ENCODE measurements around the gene ILK. TPM values are rescaled to one million over a fixed set of nuclear protein-coding genes. Genes with fewer than 3 reads are reported as not detected.

ILK gene
- total RNA-seq, 1 donor from 2014 or later: 209 TPM

- DNase-seq (ENCODE audit: low read depth) (no peak), FAIRE-seq (no peak)
- H3K27ac Mint-ChIP-seq (ENCODE audit: unreplicated experiment): no peak overlapping the region
- Histone ChIP-seq H4K20me1 (ENCODE audit: insufficient read depth, low read length) (peaks cover 10% of the 10 kb centered on the region), H3K27me3 (ENCODE audit: insufficient read depth, low read length) (peaks cover 10% of the 10 kb centered on the region), H3K36me3 (ENCODE audit: insufficient read depth, low read length) (no peaks in the 10 kb centered on the region), H2AFZ (ENCODE audit: low read depth, low read length) (no peak overlapping the region), H3K4me1 (ENCODE audit: insufficient read depth, low read length) (peaks cover 18% of the 10 kb centered on the region), H3K9me3 (ENCODE audit: insufficient read depth, low read depth, low read length) (no peaks in the 10 kb centered on the region), H3K4me2 (ENCODE audit: low read length) (no peak overlapping the region), H3K4me3 (ENCODE audit: insufficient read depth, low read depth, low read length) (no peak overlapping the region), H3K79me2 (ENCODE audit: insufficient read depth, low read length) (no peaks in the 10 kb centered on the region), H3K27ac (ENCODE audit: low read depth, low read length) (no peak overlapping the region), H3K9ac (ENCODE audit: low read length) (no peak overlapping the region)
- TF ChIP-seq CTCF (IDR thresholded peaks at IDR 0.05; ENCODE audit: insufficient read depth, low read depth, low read length) (no peak), EZH2 (IDR thresholded peaks at IDR 0.05; ENCODE audit: insufficient read depth, low read length) (no peak)
- H3K4me3 Mint-ChIP-seq (ENCODE audit: unreplicated experiment): no peak overlapping the region
- peaks cover 11% of the 10 kb centered on the region for H3K27me3 Mint-ChIP-seq (ENCODE audit: low read depth, unreplicated experiment)
- no peaks in the 10 kb centered on the region for H3K4me1 Mint-ChIP-seq (ENCODE audit: low read depth, unreplicated experiment)
- H3K9me3 Mint-ChIP-seq (ENCODE audit: unreplicated experiment): peaks cover 2% of the 10 kb centered on the region
- no peaks in the 10 kb centered on the region for H3K36me3 Mint-ChIP-seq (ENCODE audit: low read depth, unreplicated experiment)
Measured at GRCh38 chr11:6642957-6643356, 39.4 kb downstream of the ILK start.

DNA sequence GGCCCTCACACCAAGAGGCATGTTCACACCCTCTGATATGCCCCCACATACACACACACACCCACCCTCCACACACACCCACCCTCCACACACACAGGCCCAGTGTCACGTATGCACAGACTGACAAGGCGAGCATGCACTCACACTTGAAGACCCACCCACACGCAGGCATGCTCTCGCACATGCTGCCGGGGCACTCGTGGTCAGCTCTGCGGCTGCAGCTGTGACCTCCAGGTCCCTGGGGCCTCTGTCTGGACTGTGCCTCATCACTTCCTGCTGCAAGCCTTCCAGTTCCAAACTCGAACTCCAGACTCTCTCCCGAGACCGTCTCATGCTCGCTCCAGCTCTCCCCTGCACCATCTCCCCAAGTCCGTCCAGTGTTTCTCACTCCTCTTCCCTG is 42.5 kb downstream of the ILK start:
- Mint-ChIP-seq H3K4me1 (ENCODE audit: low read depth, unreplicated experiment) (no peaks in the 10 kb centered on the region), H3K4me3 (ENCODE audit: unreplicated experiment) (no peak overlapping the region), H3K9me3 (ENCODE audit: unreplicated experiment) (peaks cover 2% of the 10 kb centered on the region), H3K27me3 (ENCODE audit: low read depth, unreplicated experiment) (peaks cover 7% of the 10 kb centered on the region), H3K27ac (ENCODE audit: unreplicated experiment) (no peak overlapping the region), H3K36me3 (ENCODE audit: low read depth, unreplicated experiment) (no peaks in the 10 kb centered on the region)
- DNase-seq (ENCODE audit: low read depth) (peak; percentile 52), FAIRE-seq (no peak)
- H3K9me3 ChIP-seq (ENCODE audit: insufficient read depth, low read depth, low read length): no peaks in the 10 kb centered on the region
- peaks cover 14% of the 10 kb centered on the region for H4K20me1 ChIP-seq (ENCODE audit: insufficient read depth, low read length)
- H3K36me3 ChIP-seq (ENCODE audit: insufficient read depth, low read length): no peaks in the 10 kb centered on the region
- peak overlapping the region; percentile 73 for H3K4me2 ChIP-seq (ENCODE audit: low read length)
- H3K4me3 ChIP-seq (ENCODE audit: insufficient read depth, low read depth, low read length): peak overlapping the region; percentile 28
- no peaks in the 10 kb centered on the region for H3K79me2 ChIP-seq (ENCODE audit: insufficient read depth, low read length)
- H3K4me1 ChIP-seq (ENCODE audit: insufficient read depth, low read length): peaks cover 21% of the 10 kb centered on the region
- no peak overlapping the region for H3K27ac ChIP-seq (ENCODE audit: low read depth, low read length)
- no peak for TF ChIP-seq EZH2 (IDR thresholded peaks at IDR 0.05; ENCODE audit: insufficient read depth, low read length)
- TF ChIP-seq CTCF (IDR thresholded peaks at IDR 0.05; ENCODE audit: insufficient read depth, low read depth, low read length): no peak
- H3K9ac ChIP-seq (ENCODE audit: low read length): no peak overlapping the region
- peaks cover 18% of the 10 kb centered on the region for H3K27me3 ChIP-seq (ENCODE audit: insufficient read depth, low read length)
- peak overlapping the region; percentile 26 for H2AFZ ChIP-seq (ENCODE audit: low read depth, low read length)

- H2AFZ ChIP-seq (ENCODE audit: low read depth, low read length): peak overlapping the region; percentile 26
- H3K4me3 ChIP-seq (ENCODE audit: insufficient read depth, low read depth, low read length): peak overlapping the region; percentile 28
- FAIRE-seq (no peak), DNase-seq (ENCODE audit: low read depth) (no peak)
- no peaks in the 10 kb centered on the region for H3K36me3 ChIP-seq (ENCODE audit: insufficient read depth, low read length)
- no peaks in the 10 kb centered on the region for H3K9me3 ChIP-seq (ENCODE audit: insufficient read depth, low read depth, low read length)
- no peaks in the 10 kb centered on the region for H3K79me2 ChIP-seq (ENCODE audit: insufficient read depth, low read length)
- H3K27ac Mint-ChIP-seq (ENCODE audit: unreplicated experiment): no peak overlapping the region
- H3K27me3 ChIP-seq (ENCODE audit: insufficient read depth, low read length): peaks cover 21% of the 10 kb centered on the region
- peaks cover 19% of the 10 kb centered on the region for H4K20me1 ChIP-seq (ENCODE audit: insufficient read depth, low read length)
- peaks cover 22% of the 10 kb centered on the region for H3K4me1 ChIP-seq (ENCODE audit: insufficient read depth, low read length)
- H3K4me1 Mint-ChIP-seq (ENCODE audit: low read depth, unreplicated experiment): no peaks in the 10 kb centered on the region
- peak overlapping the region; percentile 73 for H3K4me2 ChIP-seq (ENCODE audit: low read length)
- H3K27ac ChIP-seq (ENCODE audit: low read depth, low read length): no peak overlapping the region
- peaks cover 7% of the 10 kb centered on the region for H3K27me3 Mint-ChIP-seq (ENCODE audit: low read depth, unreplicated experiment)
- TF ChIP-seq CTCF (IDR thresholded peaks at IDR 0.05; ENCODE audit: insufficient read depth, low read depth, low read length): no peak
- no peak for TF ChIP-seq EZH2 (IDR thresholded peaks at IDR 0.05; ENCODE audit: insufficient read depth, low read length)
- H3K9ac ChIP-seq (ENCODE audit: low read length): no peak overlapping the region
- H3K9me3 Mint-ChIP-seq (ENCODE audit: unreplicated experiment): peaks cover 2% of the 10 kb centered on the region
- H3K36me3 Mint-ChIP-seq (ENCODE audit: low read depth, unreplicated experiment): no peaks in the 10 kb centered on the region
- no peak overlapping the region for H3K4me3 Mint-ChIP-seq (ENCODE audit: unreplicated experiment)
Measured at GRCh38 chr11:6646576-6646917, 43.0 kb downstream of the ILK start.
